Measurements from ENCODE around the gene PMPCA. TPM values are rescaled to one million over a fixed set of nuclear protein-coding genes. Genes with fewer than 3 reads are reported as not detected.

PMPCA gene
- total RNA-seq, 1 experiment from 2014 or later = 94.5 TPM

DNA sequence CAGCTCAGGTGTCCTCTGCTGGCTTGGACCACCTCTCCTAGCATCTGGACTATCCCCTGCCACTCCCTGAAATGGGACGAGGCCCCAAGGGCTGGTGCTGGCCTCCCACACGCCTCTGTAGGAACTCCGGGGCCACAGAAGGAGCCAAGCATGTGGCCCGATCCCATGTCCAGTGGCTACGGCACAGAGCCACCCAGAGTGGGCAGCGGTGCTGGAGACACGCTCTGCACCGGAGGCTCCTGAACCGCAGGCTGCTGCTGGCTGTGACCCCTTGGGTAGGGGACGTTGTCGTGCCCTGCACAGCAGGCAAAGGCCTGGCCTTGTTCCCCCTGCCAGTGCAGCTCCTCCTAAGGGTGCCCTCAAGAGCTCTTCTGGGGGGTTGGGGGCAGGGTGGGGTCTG lies 30.6 kb upstream of the PMPCA start:
- Histone ChIP-seq H3K9me3 (ENCODE audit: control insufficient read depth, low read depth, low read length) (no peaks in the 10 kb centered on the region), H3K14ac (ENCODE audit: insufficient read depth, low read length) (no peak overlapping the region), H3K23me2 (ENCODE audit: insufficient read length, low read depth, low read length, poor library complexity, severe bottlenecking) (no peaks in the 10 kb centered on the region), H3K9ac (ENCODE audit: extremely low read depth, insufficient read length, low read length) (no peak overlapping the region), H3K4me1 (ENCODE audit: insufficient read depth, low read length) (no peaks in the 10 kb centered on the region), H3K79me2 (ENCODE audit: insufficient read depth, low read length) (no peaks in the 10 kb centered on the region), H2AK5ac (ENCODE audit: insufficient read length, low read length) (no peak overlapping the region), H4K20me1 (ENCODE audit: control insufficient read depth, insufficient read depth, insufficient read length) (no peaks in the 10 kb centered on the region), H2BK12ac (ENCODE audit: insufficient read length, low read depth, low read length) (no peak overlapping the region), H4K8ac (replicated peaks; ENCODE audit: insufficient read length, low read depth, low read length) (no peak overlapping the region), H3K4ac (ENCODE audit: low read depth, low read length) (no peak overlapping the region), H2BK120ac (ENCODE audit: low read depth, low read length, poor library complexity, severe bottlenecking) (no peak overlapping the region), H2BK5ac (ENCODE audit: insufficient read length, low read length) (no peak overlapping the region), H3K27me3 (ENCODE audit: insufficient read depth, low read length) (no peaks in the 10 kb centered on the region), H2BK20ac (ENCODE audit: low read depth, low read length, poor library complexity, severe bottlenecking) (no peak overlapping the region), H2BK15ac (ENCODE audit: low read depth, low read length) (no peak overlapping the region), H3T11ph (ENCODE audit: low read length) (no peak overlapping the region), H3K23ac (ENCODE audit: insufficient read length, low read depth, low read length) (no peak overlapping the region), H3K27ac (ENCODE audit: insufficient read length, low read depth, low read length) (no peak overlapping the region), H3K56ac (ENCODE audit: insufficient read length, low read depth, low read length) (no peak overlapping the region), H4K5ac (ENCODE audit: insufficient read length, low read depth, low read length) (no peak overlapping the region), H3K4me2 (ENCODE audit: insufficient read depth, insufficient read length, low read length) (no peak overlapping the region), H3K79me1 (ENCODE audit: insufficient read depth, low read depth, low read length, poor library complexity, severe bottlenecking) (no peaks in the 10 kb centered on the region), H2AFZ (ENCODE audit: low read length) (no peak overlapping the region), H4K91ac (ENCODE audit: insufficient read length, low read depth, low read length) (no peak overlapping the region), H3K18ac (ENCODE audit: insufficient read length, low read depth, low read length) (no peak overlapping the region)
- peaks cover 7 to 48% (median 32%) of the 10 kb centered on the region in 3 experiments; a peak in 6 of 7 replicates for H3K36me3 Mint-ChIP-seq (ENCODE audit: insufficient read depth in 1 of 3, low read depth in 3 of 3)
- no peaks in the 10 kb centered on the region for H3K4me1 Mint-ChIP-seq
- no CpG with 5 or more reads among the region's 11 CpGs for WGBS (ENCODE audit: extremely low coverage, insufficient read length, low lambda C conversion rate)
- no peak overlapping the region for H3K4me3 Mint-ChIP-seq
- H3K9me3 Mint-ChIP-seq = no peaks in the 10 kb centered on the region
- DNase-seq = no peak
- TF ChIP-seq, protein P1, sequence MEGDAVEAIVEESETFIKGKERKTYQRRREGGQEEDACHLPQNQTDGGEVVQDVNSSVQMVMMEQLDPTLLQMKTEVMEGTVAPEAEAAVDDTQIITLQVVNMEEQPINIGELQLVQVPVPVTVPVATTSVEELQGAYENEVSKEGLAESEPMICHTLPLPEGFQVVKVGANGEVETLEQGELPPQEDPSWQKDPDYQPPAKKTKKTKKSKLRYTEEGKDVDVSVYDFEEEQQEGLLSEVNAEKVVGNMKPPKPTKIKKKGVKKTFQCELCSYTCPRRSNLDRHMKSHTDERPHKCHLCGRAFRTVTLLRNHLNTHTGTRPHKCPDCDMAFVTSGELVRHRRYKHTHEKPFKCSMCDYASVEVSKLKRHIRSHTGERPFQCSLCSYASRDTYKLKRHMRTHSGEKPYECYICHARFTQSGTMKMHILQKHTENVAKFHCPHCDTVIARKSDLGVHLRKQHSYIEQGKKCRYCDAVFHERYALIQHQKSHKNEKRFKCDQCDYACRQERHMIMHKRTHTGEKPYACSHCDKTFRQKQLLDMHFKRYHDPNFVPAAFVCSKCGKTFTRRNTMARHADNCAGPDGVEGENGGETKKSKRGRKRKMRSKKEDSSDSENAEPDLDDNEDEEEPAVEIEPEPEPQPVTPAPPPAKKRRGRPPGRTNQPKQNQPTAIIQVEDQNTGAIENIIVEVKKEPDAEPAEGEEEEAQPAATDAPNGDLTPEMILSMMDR (conservative IDR thresholded peaks at IDR 0.05) = no peak
- no peak overlapping the region for H3K27ac Mint-ChIP-seq
- no peaks in the 10 kb centered on the region for H3K27me3 Mint-ChIP-seq (ENCODE audit: low read depth)
